ENCODE data around the gene CNP.
A peak's percentile ranks its signal among the peaks of the same experiment; 100 is the strongest.
"Not testable (repeated sequence)": the region's sequence is repeated elsewhere in the genome, so short reads cannot be mapped to it uniquely, and the experiment has no call there.

Gene CNP
- total RNA-seq = 27.8 to 66.5 (median 47.2) reads per million in 9 experiments

DNA sequence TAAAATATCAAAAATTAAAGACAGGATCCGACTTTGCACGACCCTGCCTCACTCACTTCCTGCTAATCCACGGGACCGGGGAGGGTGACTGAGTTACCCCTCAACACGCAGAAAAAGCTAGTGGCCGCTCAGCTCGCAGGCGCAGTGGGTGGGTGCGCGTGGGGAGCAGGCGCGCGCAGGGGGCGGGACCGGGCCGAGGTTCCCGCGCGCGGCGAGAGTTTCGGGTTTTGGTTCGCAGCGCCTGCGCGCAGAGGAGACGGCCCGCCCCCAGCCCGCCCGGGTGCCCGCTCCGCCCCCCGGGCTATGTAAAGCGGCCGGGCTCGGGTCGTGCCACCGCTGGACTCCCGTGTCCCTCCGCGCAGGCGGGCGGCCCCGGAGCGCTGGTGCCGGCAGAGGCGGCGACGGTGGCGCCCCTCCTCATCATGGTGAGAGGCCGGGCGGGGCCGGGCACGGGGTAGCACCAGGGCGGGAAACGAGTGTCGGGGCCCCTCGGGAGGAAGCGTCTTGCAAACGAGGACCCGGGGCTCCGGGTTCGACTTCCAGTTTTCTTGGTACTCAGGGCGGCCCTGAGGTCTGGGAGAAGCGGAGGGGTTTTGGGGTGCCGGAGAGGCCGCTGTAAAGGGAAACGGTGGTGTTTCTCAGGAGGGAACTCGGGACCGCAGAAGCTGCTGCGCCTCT, at the start of gene CNP:
Gene CNP, plus strand, starts transcription at position 333 of the 678 bp plus-strand sequence. Its CDS starts 90 bp downstream, at position 423.
- Mint-ChIP-seq H3K9me3 (no peaks in the 10 kb centered on the region), H3K4me3 (peak within 1 kb of the TSS; percentile 85 to 86), H3K27me3 (no peaks in the 10 kb centered on the region), H3K36me3 (ENCODE audit: insufficient read depth) (peaks cover 35% of the 10 kb centered on the region), H3K4me1 (ENCODE audit: low read depth in 2 of 2) (peaks cover 22 to 23% of the 10 kb centered on the region in 2 donors), H3K27ac (peak within 1 kb of the TSS; percentile 73 to 88)
- ATAC-seq (replicated peaks) (peak; percentile 84), DNase-seq (peak; percentile 84 to 87 (median 86))

DNA sequence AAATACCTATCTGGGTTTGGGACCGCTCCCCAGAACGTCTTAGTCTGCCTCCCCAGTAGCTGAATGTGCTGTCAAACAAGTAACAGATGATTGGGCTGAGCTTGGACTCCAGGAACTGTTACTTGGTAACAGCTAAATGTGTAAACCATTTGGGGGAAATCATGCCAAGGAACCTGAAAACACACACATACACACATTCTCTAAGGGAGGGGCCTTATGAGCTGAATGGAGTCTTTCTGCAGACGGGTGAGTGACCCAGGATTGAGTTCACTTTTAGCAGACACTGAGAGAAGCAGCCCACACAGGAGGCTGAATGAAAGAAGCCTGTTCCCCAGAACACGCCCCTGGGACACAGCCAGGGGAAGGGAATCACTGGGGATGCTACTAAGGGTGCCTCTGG, 49.4 kb upstream of the CNP start:
- DNase-seq = no peak

GRCh38 chr17:41917679-41918313, 48.8 kb upstream of the CNP start:
- Mint-ChIP-seq H3K4me3 (peak overlapping the region; percentile 93 to 94), H3K4me1 (ENCODE audit: low read depth in 2 of 2) (peaks cover 29 to 30% of the 10 kb centered on the region in 2 donors), H3K36me3 (ENCODE audit: insufficient read depth) (peaks cover 22% of the 10 kb centered on the region), H3K27me3 (no peaks in the 10 kb centered on the region), H3K9me3 (no peaks in the 10 kb centered on the region), H3K27ac (peak overlapping the region; percentile 91 to 93)
- ATAC-seq (replicated peaks) = no peak
- peak; percentile 26 to 38 (median 27) for DNase-seq

More for the DNA sequence above, 49.4 kb upstream of the CNP start:
- H3K27me3 Mint-ChIP-seq = no peaks in the 10 kb centered on the region
- ATAC-seq (replicated peaks) = no peak
- peaks cover 26% of the 10 kb centered on the region for H3K36me3 Mint-ChIP-seq (ENCODE audit: insufficient read depth)
- no peaks in the 10 kb centered on the region for H3K9me3 Mint-ChIP-seq
- H3K27ac Mint-ChIP-seq = peak overlapping the region; percentile 91 to 93
- H3K4me1 Mint-ChIP-seq (ENCODE audit: low read depth in 2 of 2) = peaks cover 30 to 31% of the 10 kb centered on the region in 2 donors
- H3K4me3 Mint-ChIP-seq = peak overlapping the region; percentile 93 to 94

GRCh38 chr17:41918314-41919164, 48.1 kb upstream of the CNP start, which contains the start of gene ACLY:
TSS of gene ACLY (minus strand) at chr17:41918951. CDS start at chr17:41913873, 5,078 bp downstream.
- DNase-seq = peak; percentile 91 to 94 (median 92)
- no peaks in the 10 kb centered on the region for H3K9me3 Mint-ChIP-seq
- H3K27me3 Mint-ChIP-seq = no peaks in the 10 kb centered on the region
- H3K4me1 Mint-ChIP-seq (ENCODE audit: low read depth in 2 of 2) = peaks cover 25 to 29% of the 10 kb centered on the region in 2 donors
- ATAC-seq (replicated peaks) = peak; percentile 98
- peaks cover 19% of the 10 kb centered on the region for H3K36me3 Mint-ChIP-seq (ENCODE audit: insufficient read depth)
- H3K4me3 Mint-ChIP-seq = peak within 1 kb of the TSS; percentile 93 to 94
- peak within 1 kb of the TSS; percentile 91 to 93 for H3K27ac Mint-ChIP-seq

DNA sequence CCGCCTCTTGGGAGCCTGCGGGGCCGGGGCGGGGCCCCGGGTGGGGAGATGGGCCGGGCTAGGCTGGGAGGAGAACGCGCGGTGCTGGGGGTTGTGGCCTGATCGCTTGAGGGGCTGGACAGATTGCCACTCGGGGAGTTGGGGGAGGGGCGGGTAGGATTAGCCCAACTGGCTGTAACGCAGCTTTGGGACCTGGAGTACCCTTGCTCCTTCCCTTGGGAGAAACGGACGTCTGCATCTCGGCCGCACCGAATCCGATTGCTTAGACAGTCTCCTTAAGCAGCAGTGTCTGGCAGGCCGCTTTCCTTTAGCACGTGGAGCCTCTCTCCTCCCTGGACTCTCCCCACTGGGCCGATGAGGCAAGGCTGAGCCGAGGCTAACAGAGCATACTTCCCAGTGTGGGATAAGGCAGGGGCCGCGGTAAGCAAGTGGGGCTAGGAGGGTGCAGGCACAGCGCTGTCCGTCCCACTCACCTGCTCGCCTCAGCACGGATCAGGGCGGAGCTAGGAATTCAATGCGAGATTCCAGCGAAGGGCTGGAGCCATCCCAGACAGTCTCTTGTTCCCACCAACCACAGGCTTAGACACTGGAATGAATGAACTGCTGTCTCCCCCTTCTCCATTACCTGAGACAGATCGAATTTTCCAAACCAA, 47.3 kb upstream of the CNP start:
- ATAC-seq (replicated peaks) (no peak), DNase-seq (no peak)
- Mint-ChIP-seq H3K9me3 (no peaks in the 10 kb centered on the region), H3K4me1 (ENCODE audit: low read depth in 2 of 2) (peaks cover 23 to 25% of the 10 kb centered on the region in 2 donors), H3K27ac (peak overlapping the region; percentile 91 to 93), H3K4me3 (peak overlapping the region; percentile 93 to 94), H3K36me3 (ENCODE audit: insufficient read depth) (peaks cover 19% of the 10 kb centered on the region), H3K27me3 (no peaks in the 10 kb centered on the region)

DNA sequence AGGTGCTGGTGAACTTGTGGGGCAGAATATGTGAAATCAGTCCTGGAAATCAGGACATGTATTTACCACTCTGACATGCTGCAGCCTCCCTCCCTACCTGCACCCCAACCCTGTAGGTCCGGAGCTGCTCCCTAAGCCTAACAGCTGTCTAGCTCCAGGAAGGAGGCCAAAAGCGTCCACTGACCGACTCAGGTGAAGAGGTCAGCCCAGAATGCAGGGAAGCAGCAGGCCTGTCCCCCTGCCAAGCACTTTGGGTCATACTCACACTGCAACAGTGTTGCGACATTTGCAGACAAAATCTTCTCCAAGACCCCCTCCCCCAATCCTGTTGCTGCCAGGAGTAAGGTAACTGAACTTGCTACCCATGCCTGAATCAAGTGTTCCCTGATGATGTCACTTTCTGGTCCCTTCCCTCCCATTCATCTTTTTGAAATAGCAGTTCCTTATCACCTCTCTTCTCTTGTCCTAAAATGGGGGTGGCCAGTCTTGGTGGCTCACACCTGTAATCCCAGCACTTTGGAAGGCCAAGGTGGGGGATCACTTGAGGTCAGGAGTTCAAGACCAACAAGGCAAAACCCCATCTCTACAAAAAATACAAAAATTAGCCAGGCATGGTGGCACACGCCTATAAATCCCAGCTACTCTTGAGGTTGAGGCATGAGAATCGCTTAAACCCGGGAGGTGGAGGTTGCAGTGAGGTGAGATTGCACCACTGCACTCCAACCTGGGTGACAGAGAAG, 46.6 kb upstream of the CNP start:
- no peaks in the 10 kb centered on the region for H3K9me3 Mint-ChIP-seq
- DNase-seq (no peak), ATAC-seq (replicated peaks) (no peak)
- H3K36me3 Mint-ChIP-seq (ENCODE audit: insufficient read depth) = peaks cover 19% of the 10 kb centered on the region
- H3K4me1 Mint-ChIP-seq (ENCODE audit: low read depth in 2 of 2) = peaks cover 18 to 19% of the 10 kb centered on the region in 2 donors
- H3K27ac Mint-ChIP-seq = no peak overlapping the region
- no peaks in the 10 kb centered on the region for H3K27me3 Mint-ChIP-seq
- peak overlapping the region; percentile 25 to 94 for H3K4me3 Mint-ChIP-seq

DNA sequence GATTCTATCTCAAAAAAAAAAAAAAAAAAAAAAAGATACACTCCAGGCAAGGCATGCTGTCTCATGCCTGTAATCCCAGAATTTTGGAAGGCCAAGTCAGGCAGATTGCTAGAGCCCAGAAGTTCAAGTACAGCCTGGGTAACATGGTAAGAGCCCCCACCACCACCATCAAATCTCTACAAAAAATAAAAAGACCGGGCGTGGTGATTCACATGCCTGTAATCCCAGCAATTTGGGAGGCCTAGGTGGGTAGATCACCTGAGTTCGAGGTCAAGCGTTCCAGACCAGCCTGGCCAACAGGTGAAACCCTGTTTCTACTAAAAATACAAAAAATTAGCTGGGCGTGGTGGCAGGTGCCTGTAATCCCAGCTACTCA, 46.0 kb upstream of the CNP start:
- Mint-ChIP-seq H3K27ac (no peak overlapping the region), H3K9me3 (no peaks in the 10 kb centered on the region), H3K4me3 (no peak overlapping the region), H3K27me3 (no peaks in the 10 kb centered on the region), H3K36me3 (ENCODE audit: insufficient read depth) (peaks cover 19% of the 10 kb centered on the region), H3K4me1 (ENCODE audit: low read depth in 2 of 2) (peaks cover 14 to 16% of the 10 kb centered on the region in 2 donors)
- ATAC-seq (replicated peaks) (no peak), DNase-seq (no peak)

- DNase-seq (no peak), ATAC-seq (replicated peaks) (no peak)
- Mint-ChIP-seq H3K9me3 (no peaks in the 10 kb centered on the region), H3K4me3 (no peak overlapping the region), H3K4me1 (ENCODE audit: low read depth in 2 of 2) (peaks cover 12 to 18% of the 10 kb centered on the region in 2 donors), H3K27ac (peak overlapping the region in 1 of 2 donors; percentile 56), H3K27me3 (no peaks in the 10 kb centered on the region), H3K36me3 (ENCODE audit: insufficient read depth) (peaks cover 11% of the 10 kb centered on the region)
These were observed 40.5 kb upstream of the CNP start for GRCh38 chr17:41925991-41926590.

DNA sequence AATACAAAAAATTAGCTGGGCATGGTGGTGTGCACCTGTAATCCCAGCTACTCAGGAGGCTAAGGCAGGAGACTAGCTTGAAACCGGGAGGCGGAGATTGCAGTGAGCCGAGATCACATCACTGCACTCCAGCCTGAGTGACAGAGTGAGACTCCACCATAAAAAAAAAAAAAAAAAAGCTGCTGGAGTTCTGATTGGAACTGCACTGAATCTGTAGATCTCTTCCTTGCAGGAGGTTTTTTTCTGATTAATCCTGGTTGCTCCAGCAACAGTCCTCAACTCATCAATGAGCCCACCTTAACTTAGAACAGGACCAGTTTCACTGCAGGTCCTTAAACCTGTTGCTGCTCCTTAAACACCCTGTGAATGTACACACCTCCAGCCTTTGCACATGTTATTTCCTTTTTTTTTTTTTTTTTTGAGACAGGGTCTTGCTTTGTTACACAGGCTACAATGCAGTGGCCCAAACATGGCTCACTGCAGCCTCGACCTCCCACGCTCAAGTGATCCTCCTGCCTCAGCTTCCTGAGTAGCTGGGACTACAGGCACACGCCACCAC, 37.8 kb upstream of the CNP start:
- ATAC-seq (replicated peaks) = no peak
- Mint-ChIP-seq H3K27ac (peak overlapping the region; percentile 91 to 93), H3K4me3 (peak overlapping the region in 1 of 2 donors; percentile 89), H3K36me3 (ENCODE audit: insufficient read depth) (peaks cover 11% of the 10 kb centered on the region), H3K4me1 (ENCODE audit: low read depth in 2 of 2) (peaks cover 12 to 18% of the 10 kb centered on the region in 2 donors), H3K27me3 (no peaks in the 10 kb centered on the region), H3K9me3 (no peaks in the 10 kb centered on the region)
- DNase-seq = no peak

GRCh38 chr17:41930009-41930832, 36.4 kb upstream of the CNP start, which contains the start of gene ODAD4:
TSS of gene ODAD4 (plus strand) at chr17:41930617. CDS start at chr17:41930724, 107 bp downstream.
- peak; percentile 98 for ATAC-seq (replicated peaks)
- peak within 1 kb of the TSS; percentile 91 to 93 for H3K27ac Mint-ChIP-seq
- H3K4me3 Mint-ChIP-seq = peak within 1 kb of the TSS; percentile 86 to 89
- peaks cover 11% of the 10 kb centered on the region for H3K36me3 Mint-ChIP-seq (ENCODE audit: insufficient read depth)
- no peaks in the 10 kb centered on the region for H3K9me3 Mint-ChIP-seq
- peaks cover 12 to 18% of the 10 kb centered on the region in 2 donors for H3K4me1 Mint-ChIP-seq (ENCODE audit: low read depth in 2 of 2)
- DNase-seq = peak; percentile 92 to 94 (median 94)
- H3K27me3 Mint-ChIP-seq = peaks cover 0 to 4% of the 10 kb centered on the region in 2 donors

DNA sequence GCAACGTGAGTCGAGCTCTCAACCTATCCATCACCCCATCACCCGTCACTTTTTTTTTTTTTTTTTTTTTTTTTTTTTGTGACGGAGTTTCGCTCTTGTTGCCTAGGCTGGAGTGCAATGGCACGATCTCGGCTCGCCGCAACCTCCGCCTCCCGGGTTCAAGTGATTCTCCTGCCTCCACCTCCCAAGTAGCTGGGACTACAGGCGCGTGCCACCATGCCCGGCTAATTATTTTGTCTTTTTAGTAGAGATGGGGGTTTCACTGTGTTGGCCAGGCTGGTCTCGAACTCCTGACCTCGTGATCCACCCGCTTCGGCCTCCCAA, 35.8 kb upstream of the CNP start:
- ATAC-seq (replicated peaks) = peak; percentile 55
- H3K27ac Mint-ChIP-seq = peak overlapping the region; percentile 91 to 93
- DNase-seq, H3K9me3 Mint-ChIP-seq, H3K27me3 Mint-ChIP-seq: not testable (repeated sequence)
- H3K36me3 Mint-ChIP-seq (ENCODE audit: insufficient read depth) = peaks cover 11% of the 10 kb centered on the region
- H3K4me3 Mint-ChIP-seq = peak overlapping the region; percentile 86 to 89
- peaks cover 12 to 18% of the 10 kb centered on the region in 2 donors for H3K4me1 Mint-ChIP-seq (ENCODE audit: low read depth in 2 of 2)
